GM21528 (cell line): ENCODE data around the gene SAFB.

Experiments used
- ATAC-seq: cut with Tn5 transposase; IDR thresholded peaks from one replicate; pipeline ENCODE4 v1.9.1; 2021; ENCODE audit warnings: mild to moderate bottlenecking, moderate library complexity; ENCODE audit not compliant: unreplicated experiment, low FRiP score

Gene SAFB

DNA sequence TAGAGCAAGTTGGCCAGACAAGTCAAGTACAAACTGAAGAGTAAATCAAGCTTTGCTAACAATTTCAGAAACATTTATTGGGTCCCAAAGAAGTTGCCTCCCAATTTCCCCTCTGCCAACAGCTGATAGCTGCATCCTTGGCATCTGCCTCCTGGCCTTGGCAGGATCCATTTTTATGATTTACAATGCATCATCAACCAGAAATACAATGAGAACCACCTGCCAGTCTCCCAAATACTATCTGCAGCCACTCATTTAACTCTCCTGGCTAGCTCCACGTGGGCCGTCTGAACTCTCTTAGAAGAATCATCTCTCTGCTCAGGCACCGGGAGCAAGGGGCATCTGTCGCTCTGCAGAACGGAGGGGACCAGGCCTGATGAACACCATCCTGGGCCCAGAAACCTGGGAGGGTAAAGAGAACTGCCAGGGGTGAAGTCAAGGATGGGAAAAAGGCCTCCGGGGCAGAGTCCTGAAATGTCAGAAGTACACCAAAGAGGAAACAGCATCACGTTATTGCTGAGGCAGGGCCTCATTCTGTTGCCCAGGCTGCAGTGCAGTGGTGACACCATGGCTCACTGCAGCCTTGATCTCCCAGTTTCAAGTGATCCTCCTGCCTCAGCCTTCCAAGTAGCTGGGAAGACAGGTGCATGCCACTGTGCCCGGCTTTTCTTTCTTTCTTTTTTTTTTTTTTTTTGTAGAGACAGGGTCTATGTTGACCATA is 94.5 kb downstream of the SAFB start:
- ATAC-seq = no peak
